HepG2 (cell line): Measurements from ENCODE around the gene PLEKHB1. TPM values are rescaled to one million over a fixed set of nuclear protein-coding genes. Genes with fewer than 3 reads are reported as not detected.
A peak's percentile ranks its signal among the peaks of the same experiment; 100 is the strongest.

ENCODE experiments used
- CBX1 ChIP-seq: IDR thresholded peaks from one replicate; pipeline ENCODE4 v1.6.1; 2016; ENCODE audit warnings: antibody characterized with exemption, low read depth
- HDAC1 ChIP-seq: sonication (generic); formaldehyde crosslinking; IDR thresholded peaks from 2 replicates; pipeline ENCODE4 v1.5.1; 2020; ENCODE audit warnings: mild to moderate bottlenecking, missing genetic modification reagents
- HDAC2 ChIP-seq: sonication (generic); formaldehyde crosslinking; IDR thresholded peaks from 2 replicates; pipeline ENCODE4 v1.4.0; 2020; ENCODE audit warnings: missing genetic modification reagents
- KDM2A ChIP-seq: sonication (generic); formaldehyde crosslinking; IDR thresholded peaks from 2 replicates; pipeline ENCODE4 v1.4.0; 2020; ENCODE audit warnings: low read depth, missing genetic modification reagents, borderline replicate concordance
- KLF13 ChIP-seq: sonication (generic); formaldehyde crosslinking; IDR thresholded peaks from 2 replicates; pipeline ENCODE4 v1.4.0; 2020; ENCODE audit warnings: mild to moderate bottlenecking, missing genetic modification reagents
- NBN ChIP-seq: fragments of 450-650 bp; conservative IDR thresholded peaks from 2 replicates; pipeline ENCODE4 v1.6.1; 2017
- NCOA2 ChIP-seq: sonication (generic); formaldehyde crosslinking; IDR thresholded peaks from 2 replicates; pipeline ENCODE4 v1.8.0; 2022; ENCODE audit warnings: inconsistent platforms
- NR2F2 ChIP-seq: IDR thresholded peaks from 2 replicates; pipeline ENCODE4 v1.6.1; 2012; ENCODE audit warnings: low read depth, inconsistent platforms, borderline replicate concordance
- RAD21 ChIP-seq: fragments of 450-650 bp; formaldehyde crosslinking; IDR thresholded peaks from 2 replicates; pipeline ENCODE4 v1.5.0; 2020; ENCODE audit warnings: mild to moderate bottlenecking
- SALL1 ChIP-seq: sonication (generic); formaldehyde crosslinking; IDR thresholded peaks from 2 replicates; pipeline ENCODE4 v1.8.0; 2022; ENCODE audit warnings: mild to moderate bottlenecking, missing genetic modification reagents
- SKI ChIP-seq: fragments of 450-650 bp; IDR thresholded peaks from one replicate; pipeline ENCODE4 v1.6.1; 2018; ENCODE audit warnings: mild to moderate bottlenecking; ENCODE audit not compliant: partially characterized antibody
- TARDBP ChIP-seq: sonication (generic); formaldehyde crosslinking; IDR thresholded peaks from 2 replicates; pipeline ENCODE4 v1.8.0; 2022; ENCODE audit warnings: mild to moderate bottlenecking, missing genetic modification reagents
- ZNF232 ChIP-seq: sonication (generic); formaldehyde crosslinking; IDR thresholded peaks from 2 replicates; pipeline ENCODE4 v1.4.0; 2020; ENCODE audit warnings: missing genetic modification reagents, borderline replicate concordance
- ZNF605 ChIP-seq: sonication (generic); formaldehyde crosslinking; IDR thresholded peaks from 2 replicates; pipeline ENCODE4 v1.8.0; 2022; ENCODE audit warnings: mild to moderate bottlenecking, missing genetic modification reagents
- ZNF746 ChIP-seq: sonication (generic); formaldehyde crosslinking; IDR thresholded peaks from 2 replicates; pipeline ENCODE4 v1.8.0; 2022; ENCODE audit warnings: mild to moderate bottlenecking, missing genetic modification reagents
- ZNF878 ChIP-seq: sonication (generic); formaldehyde crosslinking; IDR thresholded peaks from 2 replicates; pipeline ENCODE4 v1.8.1; 2023; ENCODE audit warnings: mild to moderate bottlenecking, missing genetic modification reagents, moderate library complexity
- polyA plus RNA-seq, 8 experiments: library from polyadenylated mRNA; depleted of rRNA in 3 of 8; stranded (reverse) in 7 of 8; unstranded in 1 of 8; fragments of >200 nt; fragmentation: Illumina TruSeq in 4 of 8; extraction: Trizol in 4 of 8; gene quantifications; 2 replicates each; pipeline versions ENCODE4 v1.2.1 to v1.2.3, GENCODE V29; 2011 to 2016; ENCODE audit warnings: low read depth in 4 of 8, missing spikeins in 1 of 8, mixed read lengths in 1 of 8; ENCODE audit not compliant: insufficient read depth in 1 of 8
- total RNA-seq, 5 experiments: library from RNA; depleted of rRNA; stranded (reverse); fragments of >200 nt; fragmentation: Illumina TruSeq; extraction: Trizol; gene quantifications; 2 replicates each; pipeline ENCODE4 v1.2.3, GENCODE V29; 2016; ENCODE audit warnings: low read depth in 1 of 5
- TF ChIP-seq, protein P1 (sequence below): sonication (generic); formaldehyde crosslinking; IDR thresholded peaks from 2 replicates; pipeline ENCODE4 v1.8.0; 2022; ENCODE audit warnings: missing genetic modification reagents, mild to moderate bottlenecking, moderate library complexity, borderline replicate concordance
- TF ChIP-seq, protein P2 (sequence below): sonication (generic); formaldehyde crosslinking; conservative IDR thresholded peaks from 2 replicates; pipeline ENCODE4 v1.4.0; 2020; ENCODE audit warnings: mild to moderate bottlenecking, missing genetic modification reagents, moderate library complexity
- TF ChIP-seq, protein P3 (sequence below): sonication (generic); formaldehyde crosslinking; IDR thresholded peaks from 2 replicates; pipeline ENCODE4 v1.8.0; 2022; ENCODE audit warnings: mild to moderate bottlenecking, missing genetic modification reagents, moderate library complexity
- TF ChIP-seq, protein P4 (sequence below): sonication (generic); formaldehyde crosslinking; IDR thresholded peaks from 2 replicates; pipeline ENCODE4 v1.5.1; 2020; ENCODE audit warnings: missing genetic modification reagents, mild to moderate bottlenecking, borderline replicate concordance
- TF ChIP-seq, protein P5 (sequence below): IDR thresholded peaks from 2 replicates; pipeline ENCODE4 v1.6.1; 2016; ENCODE audit warnings: low read depth, borderline replicate concordance
- TF ChIP-seq, protein P6 (sequence below): sonication (generic); formaldehyde crosslinking; IDR thresholded peaks from 2 replicates; pipeline ENCODE4 v1.4.0; 2020; ENCODE audit warnings: missing genetic modification reagents

The PLEKHB1 gene
- total and polyA plus RNA-seq, 2 of the 13 experiments (the other 11 are each of a cell fraction or from before 2014, with no cell fraction given) = 68.0 to 99.3 TPM

DNA sequence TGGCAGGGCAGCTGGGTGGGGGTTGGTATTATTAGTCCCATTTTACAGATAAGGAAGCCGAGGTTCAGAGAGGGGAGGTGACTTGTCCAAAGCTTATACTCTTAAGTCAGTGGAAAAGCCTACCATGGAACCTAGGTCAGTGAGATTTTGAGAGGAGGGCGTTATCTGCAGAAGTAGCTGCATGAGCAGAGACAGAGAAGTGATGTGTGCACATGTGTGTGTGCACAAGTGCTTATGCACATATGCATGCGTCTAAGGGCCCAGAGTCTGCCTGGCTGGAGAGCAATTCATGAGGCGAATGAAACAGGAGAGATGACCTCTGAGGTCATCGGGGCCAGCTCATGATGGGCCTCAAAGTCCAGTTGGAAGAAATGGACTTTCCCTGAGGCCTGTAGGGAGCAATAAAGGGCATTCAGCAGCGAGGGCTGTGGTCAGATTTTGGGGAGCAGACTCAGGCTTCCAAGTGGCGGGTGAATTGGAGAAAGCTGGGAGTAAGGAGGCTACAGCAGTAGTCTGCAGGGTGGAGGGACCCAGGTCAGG lies 8.2 kb downstream of the PLEKHB1 start (continued):
- TF ChIP-seq, protein P1, sequence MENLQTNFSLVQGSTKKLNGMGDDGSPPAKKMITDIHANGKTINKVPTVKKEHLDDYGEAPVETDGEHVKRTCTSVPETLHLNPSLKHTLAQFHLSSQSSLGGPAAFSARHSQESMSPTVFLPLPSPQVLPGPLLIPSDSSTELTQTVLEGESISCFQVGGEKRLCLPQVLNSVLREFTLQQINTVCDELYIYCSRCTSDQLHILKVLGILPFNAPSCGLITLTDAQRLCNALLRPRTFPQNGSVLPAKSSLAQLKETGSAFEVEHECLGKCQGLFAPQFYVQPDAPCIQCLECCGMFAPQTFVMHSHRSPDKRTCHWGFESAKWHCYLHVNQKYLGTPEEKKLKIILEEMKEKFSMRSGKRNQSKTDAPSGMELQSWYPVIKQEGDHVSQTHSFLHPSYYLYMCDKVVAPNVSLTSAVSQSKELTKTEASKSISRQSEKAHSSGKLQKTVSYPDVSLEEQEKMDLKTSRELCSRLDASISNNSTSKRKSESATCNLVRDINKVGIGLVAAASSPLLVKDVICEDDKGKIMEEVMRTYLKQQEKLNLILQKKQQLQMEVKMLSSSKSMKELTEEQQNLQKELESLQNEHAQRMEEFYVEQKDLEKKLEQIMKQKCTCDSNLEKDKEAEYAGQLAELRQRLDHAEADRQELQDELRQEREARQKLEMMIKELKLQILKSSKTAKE = no peak
- TF ChIP-seq ZNF232 = no peak
- peak; percentile 37; the same call in 1 of the 2 replicates for TF ChIP-seq NCOA2 (CRISPR knock-in tag)
- TF ChIP-seq, protein P2, sequence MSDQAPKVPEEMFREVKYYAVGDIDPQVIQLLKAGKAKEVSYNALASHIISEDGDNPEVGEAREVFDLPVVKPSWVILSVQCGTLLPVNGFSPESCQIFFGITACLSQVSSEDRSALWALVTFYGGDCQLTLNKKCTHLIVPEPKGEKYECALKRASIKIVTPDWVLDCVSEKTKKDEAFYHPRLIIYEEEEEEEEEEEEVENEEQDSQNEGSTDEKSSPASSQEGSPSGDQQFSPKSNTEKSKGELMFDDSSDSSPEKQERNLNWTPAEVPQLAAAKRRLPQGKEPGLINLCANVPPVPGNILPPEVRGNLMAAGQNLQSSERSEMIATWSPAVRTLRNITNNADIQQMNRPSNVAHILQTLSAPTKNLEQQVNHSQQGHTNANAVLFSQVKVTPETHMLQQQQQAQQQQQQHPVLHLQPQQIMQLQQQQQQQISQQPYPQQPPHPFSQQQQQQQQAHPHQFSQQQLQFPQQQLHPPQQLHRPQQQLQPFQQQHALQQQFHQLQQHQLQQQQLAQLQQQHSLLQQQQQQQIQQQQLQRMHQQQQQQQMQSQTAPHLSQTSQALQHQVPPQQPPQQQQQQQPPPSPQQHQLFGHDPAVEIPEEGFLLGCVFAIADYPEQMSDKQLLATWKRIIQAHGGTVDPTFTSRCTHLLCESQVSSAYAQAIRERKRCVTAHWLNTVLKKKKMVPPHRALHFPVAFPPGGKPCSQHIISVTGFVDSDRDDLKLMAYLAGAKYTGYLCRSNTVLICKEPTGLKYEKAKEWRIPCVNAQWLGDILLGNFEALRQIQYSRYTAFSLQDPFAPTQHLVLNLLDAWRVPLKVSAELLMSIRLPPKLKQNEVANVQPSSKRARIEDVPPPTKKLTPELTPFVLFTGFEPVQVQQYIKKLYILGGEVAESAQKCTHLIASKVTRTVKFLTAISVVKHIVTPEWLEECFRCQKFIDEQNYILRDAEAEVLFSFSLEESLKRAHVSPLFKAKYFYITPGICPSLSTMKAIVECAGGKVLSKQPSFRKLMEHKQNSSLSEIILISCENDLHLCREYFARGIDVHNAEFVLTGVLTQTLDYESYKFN (CRISPR knock-in tag) = peak; percentile 75; the same call in 1 of the 2 replicates
- TF ChIP-seq SKI = peak; percentile 69
- TF ChIP-seq, protein P3, sequence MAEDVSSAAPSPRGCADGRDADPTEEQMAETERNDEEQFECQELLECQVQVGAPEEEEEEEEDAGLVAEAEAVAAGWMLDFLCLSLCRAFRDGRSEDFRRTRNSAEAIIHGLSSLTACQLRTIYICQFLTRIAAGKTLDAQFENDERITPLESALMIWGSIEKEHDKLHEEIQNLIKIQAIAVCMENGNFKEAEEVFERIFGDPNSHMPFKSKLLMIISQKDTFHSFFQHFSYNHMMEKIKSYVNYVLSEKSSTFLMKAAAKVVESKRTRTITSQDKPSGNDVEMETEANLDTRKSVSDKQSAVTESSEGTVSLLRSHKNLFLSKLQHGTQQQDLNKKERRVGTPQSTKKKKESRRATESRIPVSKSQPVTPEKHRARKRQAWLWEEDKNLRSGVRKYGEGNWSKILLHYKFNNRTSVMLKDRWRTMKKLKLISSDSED (CRISPR knock-in tag) = no peak
- TF ChIP-seq HDAC2 (CRISPR knock-in tag) = peak; percentile 40; the same call in 1 of the 2 replicates
- TF ChIP-seq, protein P4, sequence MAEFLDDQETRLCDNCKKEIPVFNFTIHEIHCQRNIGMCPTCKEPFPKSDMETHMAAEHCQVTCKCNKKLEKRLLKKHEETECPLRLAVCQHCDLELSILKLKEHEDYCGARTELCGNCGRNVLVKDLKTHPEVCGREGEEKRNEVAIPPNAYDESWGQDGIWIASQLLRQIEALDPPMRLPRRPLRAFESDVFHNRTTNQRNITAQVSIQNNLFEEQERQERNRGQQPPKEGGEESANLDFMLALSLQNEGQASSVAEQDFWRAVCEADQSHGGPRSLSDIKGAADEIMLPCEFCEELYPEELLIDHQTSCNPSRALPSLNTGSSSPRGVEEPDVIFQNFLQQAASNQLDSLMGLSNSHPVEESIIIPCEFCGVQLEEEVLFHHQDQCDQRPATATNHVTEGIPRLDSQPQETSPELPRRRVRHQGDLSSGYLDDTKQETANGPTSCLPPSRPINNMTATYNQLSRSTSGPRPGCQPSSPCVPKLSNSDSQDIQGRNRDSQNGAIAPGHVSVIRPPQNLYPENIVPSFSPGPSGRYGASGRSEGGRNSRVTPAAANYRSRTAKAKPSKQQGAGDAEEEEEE = no peak
- TF ChIP-seq SALL1 = peak; percentile 63
- no peak for TF ChIP-seq ZNF746 (CRISPR knock-in tag)
- TF ChIP-seq, protein P5, sequence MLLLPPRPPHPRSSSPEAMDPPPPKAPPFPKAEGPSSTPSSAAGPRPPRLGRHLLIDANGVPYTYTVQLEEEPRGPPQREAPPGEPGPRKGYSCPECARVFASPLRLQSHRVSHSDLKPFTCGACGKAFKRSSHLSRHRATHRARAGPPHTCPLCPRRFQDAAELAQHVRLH = peak; percentile 37; the same call in 1 of the 2 replicates
- TF ChIP-seq, protein P6, sequence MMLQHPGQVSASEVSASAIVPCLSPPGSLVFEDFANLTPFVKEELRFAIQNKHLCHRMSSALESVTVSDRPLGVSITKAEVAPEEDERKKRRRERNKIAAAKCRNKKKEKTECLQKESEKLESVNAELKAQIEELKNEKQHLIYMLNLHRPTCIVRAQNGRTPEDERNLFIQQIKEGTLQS (CRISPR knock-in tag) = peak; percentile 60; the same call in 1 of the 2 replicates
- TF ChIP-seq TARDBP (CRISPR knock-in tag) = no peak
- TF ChIP-seq KLF13 = no peak
- no peak for TF ChIP-seq ZNF878 (CRISPR knock-in tag)
- no peak for TF ChIP-seq CBX1
- no peak for TF ChIP-seq ZNF605 (CRISPR knock-in tag)
- TF ChIP-seq NBN = no peak
- peak; percentile 86 for TF ChIP-seq NR2F2
- peak; percentile 46; the same call in 1 of the 2 replicates for TF ChIP-seq HDAC1 (CRISPR knock-in tag)
- no peak for TF ChIP-seq RAD21 (CRISPR knock-in tag)
- TF ChIP-seq KDM2A (CRISPR knock-in tag) = peak; percentile 31; the same call in 1 of the 2 replicates
